ENCODE measurements around the gene MAP2K7. TPM values are rescaled to one million over a fixed set of nuclear protein-coding genes. Genes with fewer than 3 reads are reported as not detected.
"Not testable (repeated sequence)": the region's sequence is repeated elsewhere in the genome, so short reads cannot be mapped to it uniquely, and the experiment has no call there.

MAP2K7 gene
- polyA plus RNA-seq, 5 donors, result 22.2 to 36.8 (median 29.5) TPM

DNA sequence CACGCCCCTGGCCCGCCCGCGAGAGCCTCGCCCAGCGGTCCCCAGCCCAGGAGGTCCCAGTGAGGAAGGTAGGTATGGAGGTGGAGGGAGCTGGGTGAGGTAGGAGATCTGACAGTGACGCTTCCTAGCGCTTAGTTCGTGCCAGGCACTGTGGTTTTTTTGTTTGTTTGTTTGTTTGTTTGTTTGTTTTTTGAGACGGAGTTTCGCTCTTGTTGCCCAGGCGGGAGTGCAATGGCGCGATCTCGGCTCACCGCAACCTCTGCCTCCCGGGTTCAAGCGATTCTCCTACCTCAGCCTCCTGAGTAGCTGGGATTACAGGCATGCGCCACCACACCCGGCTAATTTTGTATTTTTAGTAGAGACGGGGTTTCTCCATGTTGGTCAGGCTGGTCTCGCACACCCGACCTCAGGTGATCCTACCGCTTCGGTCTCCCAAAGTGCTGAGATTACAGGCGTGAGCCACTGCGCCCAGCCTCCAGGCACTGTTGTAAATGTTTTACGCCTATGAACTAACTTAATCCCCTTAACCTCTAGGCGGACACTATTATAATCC, 14.5 kb downstream of the MAP2K7 start:
- DNase-seq, result not testable (repeated sequence)

DNA sequence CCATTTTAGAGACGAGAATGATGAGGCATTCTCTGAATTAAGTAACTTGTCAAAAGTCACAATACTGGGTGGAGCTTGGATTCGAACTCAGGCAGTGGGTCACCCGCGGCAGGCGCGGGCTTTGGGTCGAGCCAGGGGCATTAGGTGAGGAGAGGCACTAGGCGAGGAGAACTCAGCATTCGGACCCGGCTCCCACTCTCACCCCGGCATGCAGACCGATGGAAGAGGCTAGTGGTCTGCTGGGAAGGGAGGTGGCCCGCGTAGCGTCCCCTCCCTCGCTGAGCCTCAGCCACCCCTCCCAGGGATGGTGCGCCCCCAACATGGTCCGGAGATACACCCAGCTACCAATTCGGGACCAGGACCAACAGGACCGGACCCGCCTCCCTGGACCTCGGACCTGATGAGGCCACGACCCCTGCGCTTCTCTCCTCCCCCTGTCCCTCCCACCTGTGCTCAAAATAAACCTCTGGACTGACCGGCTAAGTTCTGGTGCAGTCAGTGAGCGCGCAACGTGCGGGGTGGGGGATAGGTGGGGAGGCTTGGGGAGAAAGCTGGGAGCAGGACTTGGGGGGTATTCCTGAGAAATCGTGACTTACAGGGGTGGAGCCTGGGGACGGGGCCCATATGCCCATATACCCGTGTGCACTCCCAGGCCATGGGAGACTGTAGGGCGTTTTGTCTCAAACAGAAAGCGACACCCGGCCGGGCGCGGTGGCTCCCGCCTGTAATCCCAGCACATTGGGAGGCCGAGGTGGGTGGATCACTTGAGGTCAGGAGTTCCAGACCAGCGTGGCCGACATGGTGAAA, 15.1 kb downstream of the MAP2K7 start:
- no peak for DNase-seq

DNA sequence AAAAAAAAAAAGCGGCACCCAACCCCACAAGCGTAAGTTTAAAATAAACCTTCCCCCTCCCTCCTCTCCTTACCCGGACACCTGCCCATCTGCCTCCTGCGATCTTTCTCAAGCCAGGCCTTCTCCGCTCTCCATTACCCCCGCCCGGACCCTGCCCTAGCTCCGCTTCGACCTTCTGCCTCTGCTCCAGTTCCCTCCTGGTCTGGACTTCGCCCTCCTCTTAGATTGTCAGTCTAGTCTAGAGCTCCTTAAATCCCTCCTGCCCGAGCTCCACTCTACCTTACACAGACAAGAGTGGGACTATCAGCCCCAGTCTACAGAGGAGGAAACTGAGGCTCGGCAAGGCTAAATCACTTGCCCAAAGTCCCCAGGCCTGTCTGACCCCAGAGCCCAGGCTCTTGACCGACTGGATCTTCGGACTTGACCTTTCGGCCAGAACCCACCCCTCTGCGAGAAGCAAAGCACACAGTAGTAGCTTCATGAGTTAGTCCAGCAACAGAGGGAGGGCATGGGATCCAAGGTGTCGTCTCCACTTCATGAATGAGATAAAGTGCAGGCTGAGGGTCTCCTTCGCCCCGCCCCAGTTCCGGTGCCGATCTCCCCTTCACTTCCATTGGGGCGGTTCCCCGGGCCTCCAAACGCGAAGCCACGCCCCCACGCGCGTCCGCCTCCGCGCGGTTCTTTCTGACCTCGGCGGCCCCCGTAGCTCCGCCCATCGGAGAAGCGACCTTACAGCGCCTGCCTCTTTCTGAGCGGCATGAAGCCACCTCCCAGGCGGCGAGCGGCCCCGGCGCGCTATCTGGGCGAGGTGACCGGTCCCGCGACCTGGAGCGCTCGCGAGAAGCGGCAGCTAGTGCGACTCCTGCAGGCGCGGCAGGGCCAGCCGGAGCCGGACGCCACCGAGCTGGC, 16.2 kb downstream of the MAP2K7 start, which contains the start of gene SNAPC2:
Gene SNAPC2, plus strand, starts transcription at position 729 of the 909 bp plus-strand sequence. Its CDS starts 29 bp downstream, at position 758.
- DNase-seq, result peak; percentile 95 to 96

DNA sequence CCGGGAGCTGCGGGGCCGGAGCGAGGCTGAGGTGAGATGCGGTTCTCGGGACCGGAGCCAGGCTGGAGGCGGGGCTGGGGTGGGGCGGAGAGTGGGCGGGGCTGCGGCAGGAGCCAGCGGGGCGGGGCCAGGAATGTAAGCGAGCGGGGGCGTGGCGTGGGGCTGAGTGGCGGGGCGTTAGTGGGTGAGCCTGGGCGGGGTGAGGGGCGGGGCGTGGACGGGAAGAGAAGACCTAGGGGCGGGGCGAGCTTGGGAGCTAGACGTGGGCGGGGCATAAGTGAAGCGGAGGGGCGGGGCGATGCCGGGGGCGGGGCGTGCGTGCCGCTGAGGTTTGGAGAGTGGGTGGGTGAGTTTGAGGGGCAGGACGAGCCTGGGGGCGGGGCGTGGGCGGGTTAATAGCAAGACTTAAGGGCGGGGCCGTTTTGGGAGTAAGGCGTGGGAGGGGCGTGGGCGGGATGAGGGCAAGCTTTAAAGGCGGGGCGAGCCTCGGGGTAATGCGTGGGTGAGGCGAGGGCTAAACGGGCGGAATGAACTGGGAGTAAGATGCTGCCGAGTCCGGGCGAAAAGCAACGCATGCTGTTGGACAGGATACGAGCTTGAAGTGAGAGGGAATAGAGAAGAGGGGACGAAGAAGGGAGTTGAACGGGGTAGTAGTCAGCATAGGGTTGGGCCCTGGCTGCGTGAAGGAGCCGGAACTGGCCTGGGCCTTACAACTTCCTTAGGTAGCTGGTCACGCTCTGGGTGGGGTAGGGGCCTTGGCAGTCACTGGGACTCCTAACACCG, 17.0 kb downstream of the MAP2K7 start:
- peak; percentile 93 to 94 for DNase-seq

DNA sequence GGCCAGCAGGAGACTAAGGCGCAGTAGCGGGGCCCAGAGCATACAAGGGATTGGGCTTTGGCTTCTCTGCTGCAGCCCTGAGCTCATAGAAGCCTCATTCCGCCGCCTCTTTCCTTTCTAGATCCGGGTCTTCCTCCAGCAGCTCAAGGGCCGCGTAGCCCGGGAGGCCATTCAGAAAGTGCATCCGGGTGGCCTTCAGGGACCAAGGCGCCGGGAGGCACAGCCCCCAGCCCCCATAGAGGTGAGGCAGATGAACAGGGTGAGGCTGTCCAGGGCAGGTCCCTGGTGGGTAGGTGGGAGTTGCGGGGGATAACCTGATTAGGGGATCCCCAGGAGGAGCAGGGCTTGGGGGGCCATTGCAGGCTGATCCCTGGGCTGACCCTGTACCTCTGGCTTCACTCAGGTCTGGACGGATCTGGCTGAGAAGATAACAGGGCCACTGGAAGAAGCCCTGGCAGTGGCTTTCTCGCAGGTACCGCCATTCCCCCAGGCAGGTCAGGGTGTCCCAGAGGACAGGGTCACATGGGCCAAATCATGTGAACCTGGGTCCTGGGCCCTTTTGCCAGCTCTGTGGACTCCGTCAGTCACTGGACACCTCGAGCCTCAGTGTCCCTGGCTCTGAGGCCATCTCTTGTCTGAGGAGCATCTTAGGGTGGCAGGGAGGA, 17.8 kb downstream of the MAP2K7 start:
- DNase-seq, result no peak

DNA sequence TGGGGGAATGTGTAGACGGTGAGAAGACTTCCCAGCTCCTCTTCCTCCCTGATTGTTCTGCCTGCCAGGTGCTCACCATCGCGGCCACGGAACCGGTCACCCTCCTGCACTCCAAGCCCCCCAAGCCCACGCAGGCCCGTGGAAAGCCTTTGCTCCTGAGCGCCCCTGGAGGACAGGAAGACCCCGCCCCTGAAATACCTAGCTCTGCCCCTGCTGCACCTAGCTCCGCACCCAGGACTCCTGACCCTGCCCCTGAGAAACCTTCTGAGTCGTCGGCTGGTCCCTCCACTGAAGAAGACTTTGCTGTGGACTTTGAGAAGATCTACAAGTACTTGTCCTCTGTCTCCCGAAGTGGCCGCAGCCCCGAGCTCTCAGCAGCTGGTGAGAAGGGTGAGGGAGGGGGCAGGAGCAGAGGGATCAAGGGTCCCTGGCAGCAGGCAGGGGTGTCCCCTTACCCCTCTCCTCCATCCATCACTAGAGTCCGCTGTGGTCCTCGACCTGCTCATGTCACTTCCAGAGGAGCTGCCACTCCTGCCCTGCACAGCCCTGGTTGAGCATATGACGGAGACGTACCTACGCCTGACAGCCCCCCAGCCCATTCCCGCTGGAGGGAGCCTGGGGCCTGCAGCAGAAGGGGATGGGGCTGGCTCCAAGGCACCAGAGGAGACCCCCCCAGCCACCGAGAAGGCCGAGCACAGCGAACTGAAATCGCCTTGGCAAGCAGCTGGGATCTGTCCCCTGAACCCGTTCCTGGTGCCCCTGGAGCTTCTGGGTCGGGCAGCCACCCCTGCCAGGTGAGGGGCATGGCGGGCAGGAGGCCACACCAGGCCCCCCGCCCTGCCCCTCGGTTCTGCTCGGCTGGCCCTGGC, 18.5 kb downstream of the MAP2K7 start:
- no peak for DNase-seq

DNA sequence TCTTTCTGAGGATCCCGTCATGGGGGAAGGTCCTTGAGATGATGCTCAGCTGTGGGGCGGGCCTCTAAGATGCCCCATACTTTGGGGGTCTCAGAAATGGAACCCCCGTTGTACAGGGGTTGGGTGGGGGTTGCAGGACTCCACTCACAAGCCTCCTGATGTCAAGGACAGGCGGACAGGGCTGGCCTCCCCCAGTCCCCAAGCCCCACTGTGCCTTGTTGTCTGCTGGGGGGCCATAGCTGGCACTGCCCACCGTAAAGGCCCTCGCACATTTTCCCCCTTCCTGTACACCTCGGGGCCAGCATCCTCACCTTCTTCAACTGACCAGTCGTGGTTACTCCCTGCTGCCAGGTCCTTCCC, 19.1 kb downstream of the MAP2K7 start:
- no peak for DNase-seq

DNA sequence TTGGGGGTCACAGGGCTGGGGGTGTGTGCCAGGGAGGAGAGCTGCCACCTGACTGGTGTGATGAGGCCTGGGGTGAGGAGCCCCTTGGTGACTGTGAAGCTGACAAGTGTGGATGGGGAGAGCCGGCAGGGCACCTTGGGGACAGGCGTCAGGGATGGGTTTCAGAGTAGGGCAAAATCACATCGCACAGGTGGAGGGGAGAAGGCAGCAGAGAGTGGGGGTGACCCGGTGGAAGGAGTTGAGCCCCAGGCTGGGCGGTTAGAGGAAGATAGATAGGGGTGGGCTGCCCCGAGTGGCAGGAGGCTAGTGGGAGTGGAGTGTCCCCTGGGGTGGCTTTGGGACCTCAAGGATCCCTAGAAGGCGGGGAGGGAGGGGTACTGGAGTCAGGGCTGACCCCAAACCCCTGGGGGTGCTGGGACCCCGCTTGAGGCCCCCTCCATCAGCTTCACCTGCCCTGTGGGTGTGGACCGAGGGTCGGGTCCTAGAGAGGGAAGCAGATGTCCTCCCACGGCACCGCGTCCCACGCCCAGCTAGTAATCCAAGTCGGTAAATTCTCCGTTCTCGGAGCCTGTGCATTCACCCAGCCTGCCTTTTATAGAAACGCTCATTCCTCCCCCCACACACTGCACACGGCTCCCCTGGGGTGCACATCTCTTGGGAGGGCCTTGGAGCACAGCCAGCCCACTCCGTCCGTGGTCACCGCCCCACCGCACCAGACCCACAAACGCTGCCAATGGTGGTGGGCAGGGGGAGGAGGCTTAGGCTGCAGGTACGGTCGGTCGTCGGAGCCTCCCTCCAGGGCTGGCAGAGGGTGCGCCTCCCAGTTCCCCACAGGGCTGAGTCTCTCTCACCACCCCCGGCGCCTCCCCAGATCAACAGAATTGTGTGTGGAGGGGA, 19.9 kb downstream of the MAP2K7 start:
- DNase-seq, result no peak

DNA sequence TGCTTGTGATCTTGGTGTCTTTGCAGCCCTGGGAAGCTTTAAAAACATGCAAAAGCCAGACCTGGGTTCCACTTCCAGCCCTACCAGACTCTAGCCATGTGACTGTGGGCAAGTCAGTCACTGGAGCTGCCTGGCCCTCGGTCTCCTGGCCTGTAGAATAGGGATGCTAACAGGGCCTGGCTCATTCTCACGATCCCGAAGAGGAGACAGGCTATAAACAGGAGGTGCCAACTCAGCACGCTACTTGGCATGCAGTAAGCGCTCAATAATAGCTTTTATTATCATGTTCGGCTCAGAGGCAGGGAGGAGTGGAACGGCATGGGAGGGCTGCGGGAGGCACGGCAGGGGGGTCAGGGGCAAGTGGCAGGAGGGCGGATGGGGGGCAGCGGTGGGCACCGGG, 20.6 kb downstream of the MAP2K7 start:
- DNase-seq, result no peak

DNA sequence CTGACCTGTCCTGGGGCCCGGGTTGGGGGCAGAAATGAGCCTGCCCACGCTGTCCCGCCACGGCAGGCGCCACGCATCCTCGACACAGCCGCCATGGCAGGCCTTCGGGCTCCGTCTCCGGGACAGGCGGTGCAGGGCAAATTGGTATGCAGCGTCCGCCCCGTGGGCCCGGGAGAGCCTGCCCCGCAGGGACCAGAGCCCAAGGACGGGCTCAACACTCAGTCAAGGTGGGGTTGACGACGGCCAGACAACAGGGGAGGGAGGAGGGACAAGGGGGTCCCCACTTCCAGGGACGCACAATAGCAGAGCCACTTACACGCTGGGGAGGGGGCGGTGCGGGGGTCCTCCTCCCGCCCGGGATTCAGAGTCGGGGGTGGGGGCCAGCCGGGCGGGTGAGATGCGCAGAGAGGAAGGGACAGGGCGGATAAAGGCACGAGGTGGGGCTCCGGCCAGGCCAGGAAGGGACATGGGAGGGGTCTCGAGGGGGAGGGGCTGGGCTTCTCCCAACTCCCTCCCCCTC, 21.0 kb downstream of the MAP2K7 start:
- no peak for DNase-seq

DNA sequence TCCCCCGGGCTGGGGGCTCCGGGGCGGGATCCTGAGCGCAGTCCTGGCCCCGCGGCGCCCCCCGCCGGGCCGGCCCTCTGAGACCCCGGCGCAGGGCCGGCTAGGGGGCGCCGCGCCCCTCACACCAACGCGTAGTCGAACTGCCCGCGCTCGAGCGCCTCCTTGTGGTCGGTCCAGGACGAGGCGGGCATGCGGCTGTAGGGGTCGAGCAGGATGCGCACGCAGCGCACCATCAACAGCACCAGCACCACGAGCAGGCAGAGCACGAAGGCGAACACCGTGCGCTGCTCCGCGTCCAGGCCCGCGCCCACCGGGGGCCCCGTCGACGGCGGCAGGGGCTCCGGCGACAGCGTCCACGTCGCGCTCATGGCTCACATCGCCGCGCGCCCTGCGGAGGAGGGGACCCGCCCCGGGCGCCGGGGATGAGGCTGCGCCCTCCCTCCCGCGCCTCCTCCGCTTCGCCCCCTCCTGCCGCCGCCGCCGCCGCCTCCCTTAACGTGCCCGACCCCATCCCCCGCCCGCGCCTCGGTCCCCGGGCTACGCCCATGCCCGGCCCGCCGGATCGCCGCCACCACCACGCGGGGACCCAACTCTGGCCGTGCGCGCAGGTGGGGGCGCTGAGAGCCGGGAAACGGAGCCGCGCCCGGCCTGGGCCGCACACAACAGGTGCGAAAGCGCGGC, 21.6 kb downstream of the MAP2K7 start:
- no peak for DNase-seq

DNA sequence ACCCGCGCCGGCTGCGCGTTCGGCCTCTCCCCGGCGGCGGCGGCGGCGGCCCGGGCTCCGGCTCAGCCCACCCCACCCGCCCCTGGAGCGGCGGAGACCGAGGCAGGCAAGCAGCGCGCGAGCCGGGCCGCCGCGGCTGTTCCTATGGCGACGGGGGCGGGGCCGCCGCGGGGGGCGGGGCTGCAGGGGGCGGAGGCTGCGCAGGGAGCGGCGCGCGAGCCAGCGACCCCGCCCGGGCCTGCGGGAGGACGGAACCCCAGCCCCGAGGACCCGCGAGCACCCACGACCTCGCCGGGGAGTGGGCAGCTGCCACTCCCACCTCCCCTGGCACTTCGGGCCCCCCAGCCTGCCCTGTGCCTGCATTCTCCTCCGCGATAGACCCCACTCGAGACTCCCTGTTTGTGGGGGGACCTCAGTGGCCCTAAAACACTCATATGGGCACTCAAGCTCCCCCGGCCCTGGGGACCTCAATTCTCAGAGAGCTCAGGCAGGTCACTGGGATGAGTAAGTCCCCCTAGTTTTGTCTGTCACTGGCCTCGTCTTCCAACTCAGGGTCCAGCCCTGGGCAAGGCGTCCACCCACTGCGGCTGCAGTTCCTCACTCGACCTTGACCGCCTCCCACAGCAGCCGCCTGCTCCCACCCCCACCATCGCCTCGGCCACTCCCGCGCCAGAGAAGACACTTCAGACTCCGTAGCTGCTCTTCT, 22.5 kb downstream of the MAP2K7 start, which contains the start of gene CTXN1:
Gene CTXN1, minus strand, starts transcription at position 115 of the 706 bp plus-strand sequence. CDS start 597 bp downstream, outside the sequence.
- no peak for DNase-seq

DNA sequence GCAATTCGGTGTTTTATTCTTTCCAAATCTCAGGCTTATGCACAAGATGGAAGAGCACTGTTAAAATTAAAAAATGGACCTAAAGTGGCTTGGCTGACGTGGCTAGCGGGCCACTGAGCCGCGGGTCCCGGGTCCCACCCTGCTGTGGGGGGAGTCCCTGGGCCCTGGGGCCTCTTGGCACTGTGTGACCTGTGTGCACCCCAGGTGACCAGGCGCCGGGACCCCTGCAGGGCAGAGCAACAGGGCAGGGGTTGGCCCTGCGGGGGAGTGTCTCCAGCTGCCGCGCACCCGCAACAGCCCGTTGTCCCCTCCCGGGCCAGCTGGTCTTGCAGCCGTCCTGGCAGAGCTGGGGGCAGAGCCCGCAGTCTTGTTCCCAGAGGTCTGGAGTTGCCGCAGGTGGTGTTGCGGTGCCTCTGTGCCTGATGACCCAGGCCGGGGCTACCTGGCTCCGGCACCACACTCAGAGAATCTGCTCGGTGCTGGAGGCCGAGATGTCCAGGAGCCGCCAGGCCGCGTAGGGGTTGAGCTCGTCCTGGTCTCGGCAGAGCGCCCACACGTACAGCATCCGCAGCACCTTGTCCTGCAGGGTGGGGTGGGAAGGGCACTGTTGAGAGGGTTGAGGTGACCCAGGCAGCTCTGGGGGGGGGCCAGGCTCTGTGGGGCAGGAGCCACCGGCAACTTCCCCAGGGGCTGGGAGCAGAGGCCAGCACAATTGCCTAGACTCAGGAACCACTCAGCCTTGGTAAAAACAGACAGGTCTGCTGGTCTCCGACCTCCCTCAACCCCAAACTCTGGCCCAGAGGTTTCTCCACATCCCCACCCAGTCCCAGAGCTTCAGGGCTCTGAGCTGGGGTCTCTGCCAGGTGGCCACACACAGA, 23.3 kb downstream of the MAP2K7 start:
- DNase-seq, result no peak

DNA sequence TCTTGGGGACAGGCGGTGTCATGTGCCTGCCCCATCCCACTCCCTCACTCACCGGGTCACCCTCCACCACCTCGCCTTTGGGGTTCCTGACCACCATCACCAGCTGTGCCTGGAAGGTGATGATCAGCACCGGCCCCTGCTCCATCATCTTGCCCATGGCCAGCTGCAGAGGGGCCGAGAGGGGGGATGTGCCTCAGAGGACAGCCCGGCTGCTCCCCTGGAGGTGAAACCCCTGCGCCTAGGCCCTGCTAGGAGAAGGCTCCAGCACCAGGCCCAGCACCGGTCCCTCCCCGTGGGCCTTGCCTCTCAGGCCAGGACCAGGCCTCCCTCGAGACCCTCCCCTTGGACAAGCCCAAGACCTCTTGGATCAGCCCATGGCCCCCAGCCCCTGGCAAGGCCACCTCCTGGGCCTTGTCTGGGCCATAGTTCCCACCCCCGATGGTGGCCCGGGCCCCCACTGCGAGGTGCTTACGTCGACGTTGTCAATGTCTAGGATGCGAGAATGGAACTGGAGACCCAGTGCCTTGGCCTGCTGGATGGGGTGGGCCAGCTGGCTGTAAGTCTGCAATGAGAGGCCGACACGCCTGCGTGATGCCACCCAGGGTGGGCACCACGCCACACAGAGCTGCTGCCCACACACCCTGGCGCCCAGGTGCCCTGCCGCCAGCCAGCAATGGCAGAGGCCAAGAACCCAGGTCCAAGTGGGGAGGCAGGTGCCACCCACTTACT, 24.1 kb downstream of the MAP2K7 start:
- no peak for DNase-seq

DNA sequence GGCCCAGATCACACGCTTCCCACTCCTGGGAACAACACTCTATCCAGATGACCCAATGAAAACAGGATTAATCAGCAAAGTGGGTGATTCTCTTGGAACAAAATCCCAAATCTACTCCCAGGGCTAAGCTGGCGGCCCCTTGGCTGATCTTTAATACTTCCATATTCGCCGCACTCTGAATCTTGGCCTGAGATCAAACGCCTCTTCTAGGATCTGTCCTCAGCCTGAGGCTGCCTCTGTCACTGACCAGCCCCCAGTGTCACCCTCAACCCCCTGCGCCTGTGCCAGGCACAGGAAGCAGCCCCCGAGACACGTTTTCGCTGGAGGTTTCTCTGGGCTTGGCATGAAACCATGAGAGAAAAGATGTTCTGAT, 24.6 kb downstream of the MAP2K7 start:
- DNase-seq, result no peak

Data from right lung (tissue), 5 donors.